ENCODE data around the gene LCOR.

The LCOR gene

DNA sequence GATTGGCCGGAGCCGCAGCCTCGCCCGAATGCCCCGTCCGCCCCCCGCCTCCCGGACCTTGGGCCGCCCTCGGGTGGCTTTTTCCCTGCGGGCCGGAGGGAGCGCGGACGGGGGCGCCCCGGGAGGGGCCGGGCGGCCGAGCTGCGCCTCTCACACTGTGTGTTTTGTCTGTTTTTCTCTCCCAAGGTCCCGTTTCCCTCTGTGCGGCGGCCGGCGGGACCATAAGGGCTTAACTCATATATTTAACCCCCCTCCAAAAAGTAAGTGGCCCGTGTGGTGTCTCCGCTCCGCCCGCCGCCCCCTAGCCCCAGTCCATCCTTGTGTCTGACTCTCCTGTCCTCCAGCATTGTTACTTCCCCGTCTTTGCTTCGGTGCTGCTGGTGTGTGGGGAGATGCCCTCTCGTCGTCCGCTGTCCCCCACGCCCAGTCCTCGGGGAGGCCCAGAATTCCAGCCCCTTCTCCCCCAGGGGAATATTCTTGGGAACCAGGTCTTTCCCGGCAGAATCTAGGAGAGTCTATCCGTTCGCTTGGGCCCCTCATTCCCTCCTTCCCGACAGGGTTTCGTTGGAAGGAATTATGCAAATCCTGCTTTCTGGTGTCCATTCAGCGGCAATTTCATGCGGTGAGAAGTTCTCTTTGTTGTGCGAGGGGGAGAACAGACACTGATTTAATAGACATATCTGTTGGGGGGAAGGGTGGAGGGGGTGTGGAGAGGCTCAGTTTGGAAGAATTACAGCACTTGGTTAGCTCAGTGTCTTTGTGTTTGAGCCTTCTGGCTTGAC lies 1.3 kb downstream of the LCOR start:
- DNase-seq (ENCODE audit: low read depth), result peak; percentile 53
- H3K4me3 ChIP-seq (ENCODE audit: low read depth, low read length), result peak overlapping the region; percentile 70
- no peak for TF ChIP-seq MYC (IDR thresholded peaks at IDR 0.05; ENCODE audit: low read depth, low read length)
- TF ChIP-seq, protein P1, sequence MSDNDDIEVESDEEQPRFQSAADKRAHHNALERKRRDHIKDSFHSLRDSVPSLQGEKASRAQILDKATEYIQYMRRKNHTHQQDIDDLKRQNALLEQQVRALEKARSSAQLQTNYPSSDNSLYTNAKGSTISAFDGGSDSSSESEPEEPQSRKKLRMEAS (IDR thresholded peaks at IDR 0.05; ENCODE audit: low read depth, low read length), result no peak
- TF ChIP-seq, protein P2, sequence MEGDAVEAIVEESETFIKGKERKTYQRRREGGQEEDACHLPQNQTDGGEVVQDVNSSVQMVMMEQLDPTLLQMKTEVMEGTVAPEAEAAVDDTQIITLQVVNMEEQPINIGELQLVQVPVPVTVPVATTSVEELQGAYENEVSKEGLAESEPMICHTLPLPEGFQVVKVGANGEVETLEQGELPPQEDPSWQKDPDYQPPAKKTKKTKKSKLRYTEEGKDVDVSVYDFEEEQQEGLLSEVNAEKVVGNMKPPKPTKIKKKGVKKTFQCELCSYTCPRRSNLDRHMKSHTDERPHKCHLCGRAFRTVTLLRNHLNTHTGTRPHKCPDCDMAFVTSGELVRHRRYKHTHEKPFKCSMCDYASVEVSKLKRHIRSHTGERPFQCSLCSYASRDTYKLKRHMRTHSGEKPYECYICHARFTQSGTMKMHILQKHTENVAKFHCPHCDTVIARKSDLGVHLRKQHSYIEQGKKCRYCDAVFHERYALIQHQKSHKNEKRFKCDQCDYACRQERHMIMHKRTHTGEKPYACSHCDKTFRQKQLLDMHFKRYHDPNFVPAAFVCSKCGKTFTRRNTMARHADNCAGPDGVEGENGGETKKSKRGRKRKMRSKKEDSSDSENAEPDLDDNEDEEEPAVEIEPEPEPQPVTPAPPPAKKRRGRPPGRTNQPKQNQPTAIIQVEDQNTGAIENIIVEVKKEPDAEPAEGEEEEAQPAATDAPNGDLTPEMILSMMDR (IDR thresholded peaks at IDR 0.05; ENCODE audit: low read depth, low read length), result no peak
- no peak for TF ChIP-seq POLR2A (IDR thresholded peaks at IDR 0.05; ENCODE audit: extremely low read depth, insufficient read length)

DNA sequence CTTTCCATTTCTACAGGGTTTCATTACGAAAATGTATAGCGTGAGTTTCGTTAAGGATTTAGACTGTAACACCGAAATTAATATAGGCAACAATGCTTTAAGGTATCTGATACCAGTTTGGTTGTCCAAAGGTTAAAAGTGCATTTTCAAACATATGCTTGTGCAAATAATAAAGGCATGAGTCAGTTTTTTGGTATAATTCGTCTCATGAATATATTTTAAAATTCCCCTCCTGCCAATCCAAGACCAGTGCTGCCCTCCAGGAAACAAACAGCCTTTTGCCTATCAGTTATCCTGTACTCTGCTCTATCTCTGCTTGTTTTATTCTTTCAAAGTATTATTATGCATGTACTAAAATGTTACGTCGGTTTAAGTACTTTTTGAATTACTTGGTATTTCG lies 2.0 kb downstream of the LCOR start:
- peak overlapping the region; percentile 70 for H3K4me3 ChIP-seq (ENCODE audit: low read depth, low read length)
- TF ChIP-seq POLR2A (IDR thresholded peaks at IDR 0.05; ENCODE audit: extremely low read depth, insufficient read length) (no peak), MYC (IDR thresholded peaks at IDR 0.05; ENCODE audit: low read depth, low read length) (no peak)
- TF ChIP-seq, protein P1 (IDR thresholded peaks at IDR 0.05; ENCODE audit: low read depth, low read length), result no peak
- TF ChIP-seq, protein P2 (IDR thresholded peaks at IDR 0.05; ENCODE audit: low read depth, low read length), result no peak
- no peak for DNase-seq (ENCODE audit: low read depth)

DNA sequence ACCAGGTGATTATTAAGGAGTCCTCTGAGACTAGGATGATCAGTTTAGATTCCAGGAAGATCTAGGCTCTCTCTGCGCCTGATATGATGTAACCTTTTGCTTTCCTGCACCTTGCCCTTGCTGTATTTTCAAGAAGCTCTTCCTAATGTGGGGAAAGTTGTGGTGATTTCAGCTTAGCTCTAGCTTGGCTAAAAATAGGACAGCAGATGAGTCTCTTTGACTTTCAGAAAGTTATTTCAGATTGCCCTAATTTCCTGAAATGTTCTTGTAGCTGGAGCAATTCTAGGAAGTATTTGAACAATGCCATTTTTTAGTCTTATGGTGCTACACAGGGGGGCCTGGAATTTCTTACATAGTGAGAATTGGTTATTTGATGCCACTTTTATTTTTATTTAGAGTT lies 3.8 kb downstream of the LCOR start:
- H3K4me3 ChIP-seq (ENCODE audit: low read depth, low read length), result peak overlapping the region; percentile 3
- TF ChIP-seq POLR2A (IDR thresholded peaks at IDR 0.05; ENCODE audit: extremely low read depth, insufficient read length) (no peak), MYC (IDR thresholded peaks at IDR 0.05; ENCODE audit: low read depth, low read length) (no peak)
- TF ChIP-seq, protein P1 (IDR thresholded peaks at IDR 0.05; ENCODE audit: low read depth, low read length), result no peak
- TF ChIP-seq, protein P2 (IDR thresholded peaks at IDR 0.05; ENCODE audit: low read depth, low read length), result no peak
- DNase-seq (ENCODE audit: low read depth), result peak; percentile 24

DNA sequence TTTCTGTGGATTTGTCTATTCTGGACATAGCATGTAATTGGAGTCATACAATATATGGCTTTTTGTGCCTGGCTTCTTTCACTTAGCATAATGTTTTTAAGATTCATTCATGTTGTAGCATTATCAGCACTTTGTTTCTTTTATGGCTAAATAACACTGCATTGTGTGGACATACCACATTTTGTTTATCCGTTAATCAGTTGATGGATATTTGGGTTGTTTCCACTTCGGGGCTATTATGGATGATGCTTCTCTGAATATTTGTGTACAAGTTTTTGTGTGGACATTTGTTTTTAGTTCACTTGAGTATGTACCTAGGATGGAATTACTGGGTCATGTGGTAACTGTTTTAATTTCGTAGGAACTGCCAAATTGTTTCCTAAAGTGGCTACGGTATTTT lies 6.4 kb downstream of the LCOR start:
- no peak for TF ChIP-seq POLR2A (IDR thresholded peaks at IDR 0.05; ENCODE audit: extremely low read depth, insufficient read length)
- TF ChIP-seq, protein P2 (IDR thresholded peaks at IDR 0.05; ENCODE audit: low read depth, low read length), result no peak
- TF ChIP-seq MYC (IDR thresholded peaks at IDR 0.05; ENCODE audit: low read depth, low read length), result no peak
- TF ChIP-seq, protein P1 (IDR thresholded peaks at IDR 0.05; ENCODE audit: low read depth, low read length), result no peak
- DNase-seq (ENCODE audit: low read depth), result no peak
- H3K4me3 ChIP-seq (ENCODE audit: low read depth, low read length), result no peak overlapping the region

DNA sequence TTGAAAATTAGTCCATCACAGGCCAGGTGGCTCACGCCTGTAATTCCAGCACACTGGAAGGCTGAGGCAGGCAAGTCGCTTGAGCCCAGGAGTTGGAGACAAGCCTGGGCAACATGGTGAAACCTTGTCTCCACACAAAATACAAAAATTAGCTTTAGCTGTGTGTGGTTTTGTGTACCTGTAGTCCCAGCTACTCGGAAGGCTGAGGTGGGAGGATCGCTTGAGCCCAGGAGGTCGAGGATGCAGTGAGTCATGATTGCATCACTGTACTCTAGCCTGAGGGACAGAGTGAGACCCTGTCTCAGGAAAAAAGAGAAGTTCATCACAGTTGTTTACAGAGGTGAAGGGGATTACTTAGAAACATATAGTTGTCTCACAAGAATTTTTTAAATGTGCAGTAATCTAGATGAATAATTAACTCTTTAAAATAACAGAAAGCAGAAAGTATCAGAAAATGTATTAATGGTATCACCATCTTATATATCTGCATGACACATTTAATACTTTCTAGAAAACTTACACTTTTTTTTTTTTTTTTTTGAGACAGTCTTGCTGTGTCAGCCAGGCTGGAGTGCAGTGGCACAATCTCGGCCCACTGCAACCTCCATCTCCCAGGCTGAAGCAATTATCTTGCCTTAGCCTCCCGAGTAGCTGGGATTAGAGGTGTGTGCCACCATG lies 8.9 kb downstream of the LCOR start:
- DNase-seq (ENCODE audit: low read depth), result peak; percentile 92
- TF ChIP-seq, protein P2 (IDR thresholded peaks at IDR 0.05; ENCODE audit: low read depth, low read length), result no peak
- TF ChIP-seq, protein P1 (IDR thresholded peaks at IDR 0.05; ENCODE audit: low read depth, low read length), result no peak
- TF ChIP-seq MYC (IDR thresholded peaks at IDR 0.05; ENCODE audit: low read depth, low read length) (no peak), POLR2A (IDR thresholded peaks at IDR 0.05; ENCODE audit: extremely low read depth, insufficient read length) (no peak)
- no peak overlapping the region for H3K4me3 ChIP-seq (ENCODE audit: low read depth, low read length)

All from NB4 (cell line).